ENCODE measurements around the gene IRF6. TPM values are rescaled to one million over a fixed set of nuclear protein-coding genes. Genes with fewer than 3 reads are reported as not detected.

IRF6 gene
- 0.93 TPM for polyA plus RNA-seq

DNA sequence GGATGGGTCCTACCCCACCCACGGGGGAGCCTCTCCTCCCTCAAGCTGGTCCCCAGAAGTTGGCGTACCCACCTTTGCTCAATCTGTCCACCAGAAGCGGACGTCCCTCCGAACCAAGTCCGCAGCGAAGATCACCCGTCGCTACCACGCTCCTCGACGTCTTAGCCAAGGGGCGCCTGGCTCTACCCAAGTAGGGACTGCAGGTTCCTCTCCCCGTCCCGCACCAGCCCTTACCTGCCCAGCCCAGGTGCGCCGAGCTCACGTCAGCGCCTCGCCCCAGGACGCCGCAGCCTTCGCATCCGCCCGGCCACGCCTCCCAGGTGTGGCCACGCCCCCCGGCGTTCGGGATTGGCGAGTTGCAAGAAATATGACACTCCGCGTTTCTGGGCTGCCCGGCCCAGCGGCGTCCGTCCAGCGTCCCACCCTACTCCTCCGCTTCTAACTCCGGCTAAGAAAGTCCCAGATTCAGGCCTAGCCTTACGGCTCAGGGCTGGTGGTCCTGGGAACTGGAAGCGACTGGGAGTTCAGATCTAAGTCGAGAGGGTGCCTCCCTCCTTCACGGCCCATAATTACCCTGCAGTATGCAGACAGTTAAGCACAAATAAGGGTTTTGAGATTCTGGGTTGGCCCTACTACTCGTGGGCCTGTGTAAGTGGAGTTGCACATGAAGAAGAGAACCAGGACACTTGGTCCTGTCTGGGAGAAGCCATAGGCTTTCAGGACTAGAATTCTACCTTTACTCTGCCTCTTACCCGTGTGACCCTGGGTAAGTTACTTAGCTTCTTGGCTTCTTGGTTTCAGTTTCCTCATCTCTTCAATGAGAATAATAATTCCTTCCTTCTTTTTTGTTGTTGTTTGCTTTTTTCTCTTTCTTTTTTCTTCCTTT is at the start of gene IRF6:
TSS of gene IRF6 (minus strand) at position 268 of the 886 bp plus-strand sequence. CDS start 4,729 bp downstream, outside the sequence.
- peak within 1 kb of the TSS; percentile 4 to 92 (median 87) for H3K27ac Mint-ChIP-seq
- no peaks in the 10 kb centered on the region for H3K9me3 Mint-ChIP-seq
- peaks cover 5% of the 10 kb centered on the region for H3K36me3 Mint-ChIP-seq
- H3K4me3 Mint-ChIP-seq: peak within 1 kb of the TSS; percentile 78 to 99 (median 96)
- no peaks in the 10 kb centered on the region for H3K27me3 Mint-ChIP-seq
- peaks cover 0 to 9% (median 4%) of the 10 kb centered on the region in 3 donors for H3K4me1 Mint-ChIP-seq

DNA sequence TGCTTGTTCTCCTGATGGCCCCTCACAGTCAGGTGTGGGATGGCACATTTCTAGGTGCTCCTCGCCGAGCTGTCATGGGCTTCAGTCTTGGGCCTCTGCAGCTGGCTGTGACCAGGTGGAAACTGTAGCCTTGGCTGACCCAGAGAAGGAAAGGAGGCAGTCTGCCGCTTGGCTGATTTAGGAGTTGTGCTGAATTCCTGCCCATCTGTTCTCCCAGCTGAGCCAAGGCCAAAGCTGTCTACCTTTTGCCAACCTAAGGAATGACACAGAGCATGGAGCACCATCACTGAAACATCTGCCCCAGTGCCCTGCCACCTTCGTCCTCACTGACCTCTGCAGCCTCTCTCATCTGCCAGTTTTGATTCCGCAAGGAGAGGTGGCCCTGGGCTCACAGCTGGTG is 49.7 kb upstream of the IRF6 start:
- Mint-ChIP-seq H3K4me3 (no peak overlapping the region), H3K27ac (no peak overlapping the region), H3K36me3 (peaks cover 2% of the 10 kb centered on the region), H3K27me3 (no peaks in the 10 kb centered on the region), H3K9me3 (no peaks in the 10 kb centered on the region), H3K4me1 (peaks cover 0 to 2% (median 0%) of the 10 kb centered on the region in 3 donors)

DNA sequence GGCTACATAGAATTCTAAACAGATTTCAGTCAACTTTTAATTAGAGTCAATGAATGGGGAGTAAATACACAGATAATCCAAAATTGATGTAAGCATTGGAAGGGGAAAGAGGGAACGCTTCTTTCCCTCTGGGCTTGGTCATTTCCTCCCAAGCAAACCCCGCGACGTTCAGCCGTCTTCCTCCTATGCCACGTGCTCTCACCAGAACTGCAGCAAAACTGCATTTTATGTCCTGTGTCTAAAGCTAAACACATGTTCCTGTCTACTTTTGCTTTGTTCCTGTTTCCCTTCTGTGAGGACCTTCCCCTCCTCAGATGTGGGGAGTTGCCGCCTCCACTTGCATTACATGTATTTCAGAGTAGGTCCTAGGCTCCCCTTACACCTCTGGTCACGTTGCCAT is 49.1 kb upstream of the IRF6 start:
- peak overlapping the region in 1 of 3 donors; percentile 47 for H3K27ac Mint-ChIP-seq
- H3K9me3 Mint-ChIP-seq: no peaks in the 10 kb centered on the region
- H3K4me3 Mint-ChIP-seq: no peak overlapping the region
- H3K27me3 Mint-ChIP-seq: no peaks in the 10 kb centered on the region
- peaks cover 2% of the 10 kb centered on the region for H3K36me3 Mint-ChIP-seq
- H3K4me1 Mint-ChIP-seq: peaks cover 1 to 6% (median 1%) of the 10 kb centered on the region in 3 donors

DNA sequence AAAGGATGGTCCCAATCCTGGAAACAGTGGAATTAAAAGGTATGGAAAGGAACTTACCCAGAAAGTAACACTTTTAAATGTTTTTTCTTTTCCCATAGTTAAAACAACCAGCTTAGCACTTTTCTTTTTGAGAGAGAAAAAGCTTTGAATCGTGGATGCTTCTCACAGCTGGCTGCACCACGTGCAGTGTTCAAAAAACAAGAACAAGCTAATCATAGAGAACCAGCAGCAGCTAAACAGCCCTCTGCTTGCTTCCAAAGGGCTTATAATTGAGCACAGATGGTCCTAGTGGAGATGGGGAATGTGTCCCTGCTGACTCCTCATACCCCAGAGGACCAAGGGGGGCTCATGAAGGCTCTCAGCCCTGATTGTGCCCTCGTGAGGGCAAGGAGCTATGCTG is 48.3 kb upstream of the IRF6 start:
- Mint-ChIP-seq H3K36me3 (peaks cover 2% of the 10 kb centered on the region), H3K4me3 (no peak overlapping the region), H3K9me3 (no peaks in the 10 kb centered on the region), H3K4me1 (peaks cover 1 to 6% (median 5%) of the 10 kb centered on the region in 3 donors), H3K27me3 (no peaks in the 10 kb centered on the region), H3K27ac (no peak overlapping the region)

DNA sequence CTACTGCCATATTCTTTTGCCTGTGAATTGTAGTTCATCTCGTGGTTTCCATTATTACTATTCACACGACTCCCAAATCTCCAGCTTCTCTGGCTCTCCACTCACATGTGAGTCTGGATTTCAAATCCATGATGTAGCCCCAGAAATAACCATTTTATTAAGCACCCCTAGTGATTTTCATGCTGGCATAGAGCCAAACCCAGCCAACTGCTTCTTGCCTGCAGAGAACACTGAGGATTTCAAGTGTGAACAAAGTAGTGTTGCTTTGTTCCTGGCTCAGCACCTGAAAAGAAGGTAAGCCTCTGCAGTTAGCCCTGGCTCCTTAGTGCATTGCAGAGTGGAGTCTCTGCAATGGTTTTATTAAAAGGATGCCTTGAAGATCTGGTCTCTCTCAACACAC is 47.7 kb upstream of the IRF6 start:
- Mint-ChIP-seq H3K4me3 (no peak overlapping the region), H3K27me3 (no peaks in the 10 kb centered on the region), H3K36me3 (peaks cover 2% of the 10 kb centered on the region), H3K4me1 (peaks cover 1 to 6% (median 5%) of the 10 kb centered on the region in 3 donors), H3K27ac (no peak overlapping the region), H3K9me3 (no peaks in the 10 kb centered on the region)

DNA sequence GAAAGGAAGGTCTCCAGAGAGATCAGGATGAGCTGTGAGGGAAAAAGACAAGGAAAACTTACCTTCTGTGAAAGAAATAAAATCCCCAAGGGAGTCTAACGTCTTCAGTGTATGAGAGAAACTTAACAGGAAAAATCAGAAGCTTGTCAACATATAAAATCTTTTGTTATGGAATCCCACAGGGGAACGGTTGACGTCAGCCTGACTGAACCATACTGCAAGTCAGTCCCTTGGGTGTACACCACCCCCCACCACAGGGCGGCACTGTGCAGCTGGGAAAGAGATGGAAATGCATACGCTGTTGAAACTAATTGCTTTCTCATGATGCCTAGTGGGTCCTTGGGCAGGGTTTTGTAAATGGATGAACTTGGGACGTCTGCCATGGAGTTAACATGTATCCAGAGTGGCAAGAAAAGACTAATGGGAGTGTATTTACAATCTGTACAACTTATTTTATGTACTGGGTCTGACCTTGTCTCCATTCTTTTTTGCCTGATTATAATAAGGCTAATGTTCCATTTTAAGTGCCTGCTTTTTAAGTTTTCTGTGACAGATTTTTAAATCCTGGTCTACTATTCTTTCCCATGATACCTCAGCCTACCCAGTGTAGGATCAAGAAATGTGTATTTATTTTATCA is 44.5 kb upstream of the IRF6 start:
- Mint-ChIP-seq H3K36me3 (peaks cover 2% of the 10 kb centered on the region), H3K4me3 (no peak overlapping the region), H3K9me3 (no peaks in the 10 kb centered on the region), H3K27me3 (no peaks in the 10 kb centered on the region), H3K4me1 (peaks cover 1 to 12% (median 11%) of the 10 kb centered on the region in 3 donors), H3K27ac (peak overlapping the region in 1 of 3 donors; percentile 85)

DNA sequence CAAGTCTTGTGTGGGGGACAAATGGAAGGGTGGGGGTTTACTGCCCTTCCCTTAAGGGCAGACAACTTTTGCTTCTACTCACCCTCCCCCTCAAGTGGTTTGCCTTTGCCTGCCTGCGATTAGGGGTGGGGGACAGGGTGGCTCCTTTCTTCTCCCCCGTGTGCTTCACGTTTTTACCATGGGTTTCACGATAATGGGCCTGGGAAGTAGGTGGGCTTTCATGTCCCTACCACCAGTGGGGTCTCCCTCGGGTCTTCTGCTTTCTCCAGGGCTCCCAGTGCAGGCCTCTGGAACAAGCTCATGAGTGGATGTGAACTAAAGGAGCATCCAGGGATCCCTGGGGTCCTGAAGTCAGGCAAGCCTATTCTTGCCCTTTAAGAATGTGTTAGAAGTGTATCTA is 43.4 kb upstream of the IRF6 start:
- H3K4me1 Mint-ChIP-seq: peaks cover 1 to 12% (median 11%) of the 10 kb centered on the region in 3 donors
- H3K27me3 Mint-ChIP-seq: no peaks in the 10 kb centered on the region
- peaks cover 2% of the 10 kb centered on the region for H3K36me3 Mint-ChIP-seq
- no peak overlapping the region for H3K4me3 Mint-ChIP-seq
- H3K9me3 Mint-ChIP-seq: no peaks in the 10 kb centered on the region
- H3K27ac Mint-ChIP-seq: no peak overlapping the region

DNA sequence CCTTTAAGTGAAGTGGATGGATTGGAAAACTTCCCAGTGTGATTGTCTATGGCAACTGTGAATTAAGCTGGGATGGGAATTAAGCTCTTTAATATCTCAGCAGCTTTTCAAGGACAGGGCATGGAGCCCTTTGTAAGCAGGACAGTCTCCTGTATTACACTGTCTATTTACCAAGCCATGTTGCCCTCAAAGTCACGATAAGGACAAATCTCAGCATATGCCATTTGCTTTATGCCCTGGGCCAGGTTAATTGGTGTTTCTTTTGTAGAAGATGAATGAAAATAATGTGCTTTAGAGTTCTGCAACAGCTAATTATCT is 39.4 kb upstream of the IRF6 start:
- no peaks in the 10 kb centered on the region for H3K9me3 Mint-ChIP-seq
- peaks cover 6% of the 10 kb centered on the region for H3K36me3 Mint-ChIP-seq
- H3K27ac Mint-ChIP-seq: peak overlapping the region in 1 of 3 donors; percentile 46

DNA sequence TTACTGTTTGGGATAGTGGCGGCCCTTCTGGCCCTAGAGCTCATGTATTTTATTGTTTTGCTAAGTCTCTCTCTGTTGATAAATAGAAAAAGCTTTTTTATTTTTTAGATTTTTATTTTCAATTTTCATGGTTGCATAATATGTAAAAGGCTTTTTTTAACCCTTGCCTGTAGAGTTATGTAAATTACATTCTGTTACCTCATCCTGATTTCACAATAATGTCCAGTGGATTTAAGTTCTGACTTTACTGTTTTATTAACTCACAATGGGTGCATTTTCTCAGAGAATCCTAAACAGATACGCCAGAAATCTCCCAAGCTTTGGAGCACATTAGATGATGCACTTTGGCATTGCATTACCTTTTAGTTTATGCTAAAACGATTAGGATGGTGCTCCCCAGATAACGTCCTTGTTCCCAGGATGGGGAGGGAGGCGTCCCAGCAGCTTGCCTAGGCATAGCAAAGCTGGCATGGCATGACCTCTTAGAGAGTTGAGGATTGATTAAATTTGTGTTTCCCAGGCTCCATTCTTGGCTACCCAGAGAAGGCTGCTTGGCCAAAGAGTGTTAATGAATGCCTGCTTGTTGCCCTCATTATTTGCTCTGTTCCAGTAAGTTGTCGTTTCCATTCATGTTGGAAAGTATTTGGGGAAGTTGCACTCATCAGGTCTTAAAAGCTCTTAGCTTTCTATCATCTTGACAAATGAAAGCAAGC is 38.9 kb upstream of the IRF6 start:
- Mint-ChIP-seq H3K27ac (peak overlapping the region in 1 of 3 donors; percentile 46), H3K36me3 (peaks cover 6% of the 10 kb centered on the region), H3K27me3 (no peaks in the 10 kb centered on the region), H3K4me3 (no peak overlapping the region), H3K9me3 (no peaks in the 10 kb centered on the region), H3K4me1 (peaks cover 0 to 9% (median 5%) of the 10 kb centered on the region in 3 donors)

More for the DNA sequence above, 39.4 kb upstream of the IRF6 start:
- no peak overlapping the region for H3K4me3 Mint-ChIP-seq
- H3K4me1 Mint-ChIP-seq: peaks cover 1 to 12% (median 9%) of the 10 kb centered on the region in 3 donors
- no peaks in the 10 kb centered on the region for H3K27me3 Mint-ChIP-seq

DNA sequence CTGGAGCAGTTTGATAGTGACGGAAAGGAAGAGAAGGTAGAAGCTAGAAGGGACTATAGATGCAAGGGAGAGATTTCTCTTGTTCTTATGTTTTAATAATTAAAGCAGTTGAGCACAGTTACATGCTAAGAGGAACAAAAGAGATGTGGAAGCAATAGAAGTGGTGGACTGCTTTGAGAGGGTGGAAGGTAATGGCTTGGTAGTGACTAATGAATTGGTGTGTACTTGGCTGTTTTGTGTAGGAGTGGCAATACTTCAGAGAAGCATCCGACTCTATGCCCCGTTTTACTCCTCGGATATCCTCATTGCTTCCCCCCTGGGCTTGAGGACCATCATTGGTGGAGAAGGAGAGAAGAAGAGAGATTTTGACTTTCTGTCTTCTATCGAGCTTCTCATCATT is 34.7 kb upstream of the IRF6 start:
- Mint-ChIP-seq H3K4me3 (no peak overlapping the region), H3K36me3 (peaks cover 6% of the 10 kb centered on the region), H3K4me1 (peaks cover 0 to 2% (median 0%) of the 10 kb centered on the region in 3 donors), H3K27ac (peak overlapping the region in 1 of 3 donors; percentile 91), H3K27me3 (no peaks in the 10 kb centered on the region), H3K9me3 (no peaks in the 10 kb centered on the region)

DNA sequence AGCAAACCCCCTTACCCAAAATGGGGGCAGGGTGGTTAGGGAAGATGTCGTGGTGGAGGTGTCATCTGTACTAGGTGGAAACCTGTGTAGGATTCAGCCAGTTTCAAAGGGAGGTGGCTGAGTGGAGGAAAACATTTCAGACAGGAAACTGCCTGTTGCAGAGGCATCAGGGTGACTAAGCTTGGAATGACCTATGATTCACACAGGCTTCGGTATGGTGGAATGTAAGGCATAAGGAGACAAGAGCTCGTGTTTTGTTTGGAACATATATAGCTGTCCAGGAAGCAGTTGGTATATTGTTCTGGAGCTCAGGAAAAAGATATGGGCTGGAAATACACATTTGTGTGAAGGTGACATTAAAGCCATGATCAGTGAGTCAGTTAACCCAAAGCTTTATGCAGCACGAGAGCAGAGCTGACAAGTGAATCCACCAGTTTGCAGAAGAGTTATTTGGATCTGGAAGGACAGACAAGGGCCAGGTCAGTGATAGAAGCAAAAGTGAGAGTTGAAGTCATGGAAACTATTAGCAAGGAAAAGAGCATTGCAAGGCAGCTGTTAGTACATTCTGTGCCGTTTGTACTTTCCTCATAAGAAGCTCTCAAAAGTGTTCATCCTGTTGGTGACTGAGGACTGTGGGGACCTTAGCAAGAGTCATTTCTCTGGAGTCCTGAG is 34.1 kb upstream of the IRF6 start:
- no peaks in the 10 kb centered on the region for H3K9me3 Mint-ChIP-seq
- peaks cover 0 to 2% (median 0%) of the 10 kb centered on the region in 3 donors for H3K4me1 Mint-ChIP-seq
- no peak overlapping the region for H3K4me3 Mint-ChIP-seq
- H3K27me3 Mint-ChIP-seq: no peaks in the 10 kb centered on the region
- peaks cover 6% of the 10 kb centered on the region for H3K36me3 Mint-ChIP-seq
- peak overlapping the region in 2 of 3 donors; percentile 21 to 91 for H3K27ac Mint-ChIP-seq

DNA sequence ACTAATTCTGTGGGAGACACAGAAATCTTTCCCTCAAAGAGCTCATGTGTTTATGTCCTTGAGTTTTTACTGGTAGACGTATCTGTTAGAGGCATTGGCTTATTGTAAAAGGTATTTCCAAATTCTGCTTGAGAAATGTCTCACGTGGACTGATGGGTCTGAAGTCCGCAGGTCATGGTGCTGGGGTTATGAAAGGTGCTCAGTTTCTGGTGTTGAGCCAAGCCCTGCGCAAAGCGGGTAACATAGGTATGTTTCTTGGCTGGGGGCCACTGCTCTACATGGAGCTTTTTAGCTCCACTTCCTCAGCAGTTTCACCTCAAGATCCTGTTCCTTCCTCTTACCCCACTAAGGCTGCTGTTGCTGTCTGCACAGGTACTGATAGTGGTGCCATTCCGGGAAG is 32.6 kb upstream of the IRF6 start:
- Mint-ChIP-seq H3K36me3 (peaks cover 6% of the 10 kb centered on the region), H3K4me3 (no peak overlapping the region), H3K4me1 (peaks cover 0 to 2% (median 0%) of the 10 kb centered on the region in 3 donors), H3K27me3 (no peaks in the 10 kb centered on the region), H3K27ac (no peak overlapping the region), H3K9me3 (no peaks in the 10 kb centered on the region)

DNA sequence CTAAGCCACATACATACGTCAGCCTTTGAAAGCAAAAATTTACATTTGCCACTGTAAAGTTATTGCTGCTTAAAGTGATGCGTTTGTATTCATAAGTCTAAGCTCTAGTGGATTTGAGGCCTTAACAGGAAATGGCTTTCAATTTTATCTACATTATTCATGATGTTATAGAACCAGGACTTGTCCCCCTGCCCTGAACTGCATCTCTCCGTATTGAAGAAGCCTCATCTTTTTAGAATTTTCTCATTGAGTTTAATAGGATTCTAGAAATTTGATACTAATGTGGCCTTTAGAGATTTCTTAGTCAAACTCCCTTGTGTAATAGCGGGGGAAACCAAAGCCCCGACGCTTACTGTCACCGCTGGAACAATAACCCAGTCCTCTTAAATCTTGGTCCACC is 31.7 kb upstream of the IRF6 start:
- Mint-ChIP-seq H3K27me3 (no peaks in the 10 kb centered on the region), H3K27ac (no peak overlapping the region), H3K9me3 (no peaks in the 10 kb centered on the region), H3K36me3 (peaks cover 6% of the 10 kb centered on the region), H3K4me3 (no peak overlapping the region), H3K4me1 (peaks cover 0 to 2% (median 0%) of the 10 kb centered on the region in 3 donors)

DNA sequence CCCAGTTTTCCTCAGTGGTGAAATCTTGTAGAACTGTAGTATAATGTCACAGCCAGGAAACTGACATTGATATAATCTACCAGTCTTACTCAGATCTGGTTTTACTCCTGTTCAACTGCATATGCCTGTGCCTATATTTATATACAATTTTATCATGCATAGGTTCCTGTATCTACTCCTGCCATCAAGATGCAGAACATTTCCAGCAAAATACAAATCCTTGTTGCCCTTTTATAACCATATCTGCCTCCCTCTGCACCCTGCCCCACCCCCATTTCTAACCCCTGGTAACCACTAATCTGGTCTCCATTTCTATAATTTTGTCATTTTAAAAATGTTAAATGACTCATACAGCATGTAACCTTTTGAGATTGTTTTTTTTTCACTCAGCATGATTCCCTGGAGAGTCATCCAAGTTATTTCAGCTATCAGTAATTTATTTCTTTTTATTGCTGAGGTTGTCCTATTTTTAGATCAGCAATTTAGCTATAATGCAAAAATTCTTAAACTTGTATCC is 29.9 kb upstream of the IRF6 start:
- H3K27me3 Mint-ChIP-seq: no peaks in the 10 kb centered on the region
- H3K4me1 Mint-ChIP-seq: peaks cover 0 to 5% (median 0%) of the 10 kb centered on the region in 3 donors
- H3K36me3 Mint-ChIP-seq: peaks cover 2% of the 10 kb centered on the region
- H3K4me3 Mint-ChIP-seq: no peak overlapping the region
- H3K27ac Mint-ChIP-seq: no peak overlapping the region
- H3K9me3 Mint-ChIP-seq: no peaks in the 10 kb centered on the region
